ENCODE measurements around the gene RDX. TPM values are rescaled to one million over a fixed set of nuclear protein-coding genes. Genes with fewer than 3 reads are reported as not detected.

Gene RDX
- total and polyA plus RNA-seq, 2 of the 8 experiments (the other 6 are each of a cell fraction or from before 2014, with no cell fraction given), result 27.4 to 100 TPM

GRCh38 chr11:110261195-110262071 is 35.0 kb downstream of the RDX start:
- Histone ChIP-seq H3K4me2 (ENCODE audit: insufficient read depth in 1 of 2, low read depth in 2 of 2, low read length in 2 of 2) (no peak overlapping the region), H3K79me1 (ENCODE audit: low read depth, low read length) (no peaks in the 10 kb centered on the region), H4K91ac (replicated peaks; ENCODE audit: insufficient read length, low read length) (no peak overlapping the region), H3K79me2 (ENCODE audit: control insufficient read depth in 1 of 2, insufficient read depth in 2 of 2, low read length in 2 of 2) (peaks cover 0 to 5% of the 10 kb centered on the region in 2 experiments; a peak in 2 of 4 replicates), H2BK15ac (ENCODE audit: low read length) (no peak overlapping the region), H3K27me3 (replicated peaks in 1 of 4; ENCODE audit: control insufficient read depth in 3 of 4, extremely low read depth in 1 of 4, insufficient read depth in 3 of 4, low read length in 3 of 4) (no peaks in the 10 kb centered on the region), H3K23me2 (ENCODE audit: low read depth, low read length) (no peaks in the 10 kb centered on the region), H3K23ac (ENCODE audit: insufficient read length) (no peak overlapping the region), H3K4me3 (ENCODE audit: extremely low read depth in 1 of 4, insufficient read depth in 2 of 4, low read depth in 3 of 4, low read length in 4 of 4) (no peak overlapping the region), H3K14ac (ENCODE audit: insufficient read length) (no peak overlapping the region), H3K27ac (ENCODE audit: low read depth, low read length) (no peak overlapping the region), H2AK5ac (ENCODE audit: low read depth, low read length) (no peak overlapping the region), H3K36me3 (ENCODE audit: control insufficient read depth in 2 of 4, insufficient read depth in 4 of 4, low read length in 3 of 4) (peaks cover 0 to 51% (median 16%) of the 10 kb centered on the region in 4 experiments; a peak in 6 of 8 replicates), H3K9ac (replicated peaks in 1 of 4; ENCODE audit: extremely low read depth in 1 of 4, low read depth in 3 of 4, low read length in 3 of 4) (no peak overlapping the region), H3K18ac (ENCODE audit: extremely low read depth, low read length) (no peak overlapping the region), H3K56ac (replicated peaks; ENCODE audit: insufficient read length, low read depth, low read length) (no peak overlapping the region), H4K5ac (ENCODE audit: insufficient read length, low read depth, low read length) (no peak overlapping the region), H2BK20ac (ENCODE audit: low read length) (no peak overlapping the region), H4K20me1 (replicated peaks in 1 of 2; ENCODE audit: control insufficient read depth in 1 of 2, insufficient read depth in 2 of 2, low read length in 2 of 2) (peaks cover under 1 to 5% of the 10 kb centered on the region in 2 experiments), H2BK5ac (ENCODE audit: low read depth, low read length) (no peak overlapping the region), H3K4me1 (replicated peaks in 1 of 4; ENCODE audit: control insufficient read depth in 3 of 4, insufficient read depth in 4 of 4, low read length in 3 of 4) (no peaks in the 10 kb centered on the region), H2AFZ (ENCODE audit: low read length) (no peak overlapping the region), H2BK120ac (replicated peaks; ENCODE audit: low read depth, low read length) (no peak overlapping the region), H3K9me3 (ENCODE audit: insufficient read depth in 2 of 2, low read depth in 1 of 2, low read length in 1 of 2) (no peaks in the 10 kb centered on the region), H2BK12ac (ENCODE audit: low read depth, low read length) (no peak overlapping the region), H4K8ac (ENCODE audit: extremely low read depth, insufficient read depth, low read length) (no peak overlapping the region), H3K4ac (replicated peaks; ENCODE audit: insufficient read length, low read depth, low read length) (no peak overlapping the region)
- DNase-seq (ENCODE audit: low read depth in 1 of 2, low spot score in 2 of 2) (no peak), FAIRE-seq (no peak)
- CTCF ChIA-PET (ENCODE audit: partially characterized antibody), result no interaction called here
- POLR2A ChIA-PET (ENCODE audit: partially characterized antibody), result interaction anchor here (0.9 kb wide), 1 partner anchor 12 kb away, joined by 3 read pairs; no protein-coding TSS in a partner anchor
- WGBS, 2 experiments (ENCODE audit: extremely low coverage in 1 of 2, insufficient coverage in 1 of 2, insufficient read length in 1 of 2, insufficient replicate concordance in 2 of 2, low coverage in 1 of 2, low lambda C conversion rate in 2 of 2, missing lambda C conversion rate in 1 of 2), result 98% methylated on average over 2 of the region's 2 CpGs; no CpG with 5 or more reads in 1 of the 2 experiments
- TF ChIP-seq KDM5A (IDR thresholded peaks at IDR 0.05; ENCODE audit: low read length) (no peak), RXRA (IDR thresholded peaks at IDR 0.05; ENCODE audit: insufficient read depth, low read depth, low read length) (no peak), GTF2F1 (IDR thresholded peaks at IDR 0.05; ENCODE audit: borderline replicate concordance, low read depth, low read length) (no peak)

Data from H1 (cell line).